NT2/D1 (cell line): ENCODE results near the gene PGAM5.

ENCODE experiments used
- DNase-seq: peaks from one replicate; pipeline ENCODE4 v3.0.0-alpha.2; 2011; ENCODE audit warnings: low read depth, low spot score
- H3K27me3 ChIP-seq: 2 replicates; pipeline ENCODE4 v1.6.0; 2011; ENCODE audit warnings: mild to moderate bottlenecking; ENCODE audit not compliant: insufficient read length, insufficient read depth
- H3K36me3 ChIP-seq: 2 replicates; pipeline ENCODE4 v1.6.1; 2011; ENCODE audit warnings: mild to moderate bottlenecking, low read length, mixed read lengths; ENCODE audit not compliant: insufficient read depth, insufficient read length
- H3K4me1 ChIP-seq: 2 replicates; pipeline ENCODE4 v1.5.1; 2011; ENCODE audit not compliant: insufficient read depth, insufficient read length
- H3K4me3 ChIP-seq: 2 replicates; pipeline ENCODE4 v1.5.1; 2011; ENCODE audit warnings: low read depth; ENCODE audit not compliant: insufficient read length
- H3K9ac ChIP-seq: 2 replicates; pipeline ENCODE4 v1.6.0; 2011; ENCODE audit warnings: low read depth; ENCODE audit not compliant: insufficient read length
- H3K9me3 ChIP-seq: 2 replicates; pipeline ENCODE4 v1.5.1; 2011; ENCODE audit warnings: mild to moderate bottlenecking, low read length; ENCODE audit not compliant: insufficient read depth
- SUZ12 ChIP-seq: IDR thresholded peaks from 2 replicates; pipeline ENCODE4 v1.6.1; 2011; ENCODE audit not compliant: insufficient read length, insufficient read depth; ENCODE audit errors: extremely low read depth
- YY1 ChIP-seq: IDR thresholded peaks from 2 replicates; pipeline ENCODE4 v1.6.1; 2011; ENCODE audit not compliant: insufficient read length, insufficient read depth
- ZNF274 ChIP-seq: IDR thresholded peaks from 2 replicates; pipeline ENCODE4 v1.6.1; 2011; ENCODE audit warnings: mild to moderate bottlenecking, low read depth, low read length

The PGAM5 gene

GRCh38 chr12:132724506-132725241 lies 14.0 kb downstream of the PGAM5 start:
- Histone ChIP-seq H3K9ac (no peak overlapping the region), H3K4me3 (no peak overlapping the region), H3K27me3 (no peaks in the 10 kb centered on the region), H3K4me1 (no peaks in the 10 kb centered on the region), H3K36me3 (peaks cover 92% of the 10 kb centered on the region), H3K9me3 (peaks cover 2% of the 10 kb centered on the region; the same call in 1 of the 2 replicates)
- no peak for TF ChIP-seq YY1
- TF ChIP-seq SUZ12: no peak
- no peak for TF ChIP-seq ZNF274
- DNase-seq: no peak

- peaks cover 94% of the 10 kb centered on the region for H3K36me3 ChIP-seq
- no peak overlapping the region for H3K4me3 ChIP-seq
- no peak overlapping the region for H3K9ac ChIP-seq
- DNase-seq: no peak
- no peaks in the 10 kb centered on the region for H3K27me3 ChIP-seq
- TF ChIP-seq YY1 (no peak), ZNF274 (no peak), SUZ12 (no peak)
- H3K4me1 ChIP-seq: no peaks in the 10 kb centered on the region
- H3K9me3 ChIP-seq: peaks cover 16% of the 10 kb centered on the region; the same call in 1 of the 2 replicates
These were observed 15.7 kb downstream of the PGAM5 start for GRCh38 chr12:132726386-132726785.

DNA sequence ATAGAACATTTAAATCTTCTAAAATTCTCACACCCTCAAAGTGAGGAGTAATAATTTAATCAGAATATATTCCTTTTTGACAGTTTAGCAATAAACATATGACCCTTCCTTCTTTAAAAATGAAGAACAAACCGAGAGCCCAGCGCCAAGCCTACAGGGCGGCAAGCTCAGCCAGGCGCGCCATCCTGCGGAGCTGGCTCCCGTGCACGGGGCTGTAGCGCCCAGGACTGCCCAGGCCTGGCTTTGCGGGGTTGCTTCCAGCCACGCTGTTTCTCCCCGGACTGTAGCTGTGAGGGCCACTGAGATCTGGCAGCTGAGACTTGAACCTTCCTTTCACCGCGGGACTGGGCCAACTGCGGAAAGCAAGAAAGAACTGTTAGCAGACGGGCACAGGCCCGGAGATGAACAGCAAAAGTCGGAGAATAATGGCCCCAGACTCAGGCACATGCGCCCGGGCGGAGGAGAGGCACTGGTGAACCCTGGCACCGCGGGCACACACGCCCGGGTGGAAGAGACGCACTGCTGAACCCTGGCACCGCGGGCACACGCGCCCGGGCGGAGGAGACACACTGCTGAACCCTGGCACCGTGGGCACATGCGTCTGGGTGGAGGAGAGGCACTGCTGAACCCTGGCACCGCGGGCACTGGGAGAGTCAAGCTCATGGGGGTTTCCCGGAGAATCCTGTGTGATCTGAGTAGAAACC lies 16.6 kb downstream of the PGAM5 start:
- Histone ChIP-seq H3K4me1 (no peaks in the 10 kb centered on the region), H3K4me3 (no peak overlapping the region), H3K27me3 (no peaks in the 10 kb centered on the region), H3K9ac (no peak overlapping the region), H3K9me3 (peaks cover 16% of the 10 kb centered on the region; the same call in 1 of the 2 replicates), H3K36me3 (peaks cover 96% of the 10 kb centered on the region)
- TF ChIP-seq ZNF274 (no peak), SUZ12 (no peak), YY1 (no peak)
- no peak for DNase-seq

DNA sequence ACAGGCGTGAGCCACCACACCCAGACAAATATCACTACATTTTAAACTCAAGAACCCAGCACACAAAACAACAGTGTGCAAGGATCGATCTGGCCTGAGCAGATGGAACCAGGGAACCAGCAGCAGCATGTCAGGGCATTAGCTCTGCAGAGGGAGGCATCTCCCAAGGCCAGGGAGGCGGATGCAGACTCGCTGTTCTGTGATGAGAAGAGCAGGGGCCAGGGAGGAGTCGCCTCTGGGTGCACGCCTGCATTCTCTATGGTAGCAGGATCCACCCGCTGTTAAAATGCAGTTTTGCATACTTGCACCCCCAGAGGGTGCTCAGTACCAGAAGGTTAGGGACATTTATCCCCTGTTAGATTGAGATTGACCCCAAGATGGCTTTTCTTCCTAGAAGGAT lies 17.9 kb downstream of the PGAM5 start:
- Histone ChIP-seq H3K9ac (no peak overlapping the region), H3K36me3 (peaks cover 97% of the 10 kb centered on the region)

GRCh38 chr12:132729541-132730320 lies 19.1 kb downstream of the PGAM5 start:
- TF ChIP-seq SUZ12 (no peak), YY1 (no peak), ZNF274 (no peak)
- DNase-seq: no peak
- no peaks in the 10 kb centered on the region for H3K4me1 ChIP-seq
- H3K27me3 ChIP-seq: no peaks in the 10 kb centered on the region
- peaks cover 16% of the 10 kb centered on the region; the same call in 1 of the 2 replicates for H3K9me3 ChIP-seq
- H3K4me3 ChIP-seq: no peak overlapping the region
- peaks cover 97% of the 10 kb centered on the region for H3K36me3 ChIP-seq
- H3K9ac ChIP-seq: no peak overlapping the region

More for the DNA sequence above, 17.9 kb downstream of the PGAM5 start:
- H3K9me3 ChIP-seq: peaks cover 16% of the 10 kb centered on the region; the same call in 1 of the 2 replicates
- TF ChIP-seq YY1: no peak
- TF ChIP-seq SUZ12: no peak
- TF ChIP-seq ZNF274: no peak
- no peak for DNase-seq
- H3K4me1 ChIP-seq: no peaks in the 10 kb centered on the region
- no peaks in the 10 kb centered on the region for H3K27me3 ChIP-seq
- no peak overlapping the region for H3K4me3 ChIP-seq

DNA sequence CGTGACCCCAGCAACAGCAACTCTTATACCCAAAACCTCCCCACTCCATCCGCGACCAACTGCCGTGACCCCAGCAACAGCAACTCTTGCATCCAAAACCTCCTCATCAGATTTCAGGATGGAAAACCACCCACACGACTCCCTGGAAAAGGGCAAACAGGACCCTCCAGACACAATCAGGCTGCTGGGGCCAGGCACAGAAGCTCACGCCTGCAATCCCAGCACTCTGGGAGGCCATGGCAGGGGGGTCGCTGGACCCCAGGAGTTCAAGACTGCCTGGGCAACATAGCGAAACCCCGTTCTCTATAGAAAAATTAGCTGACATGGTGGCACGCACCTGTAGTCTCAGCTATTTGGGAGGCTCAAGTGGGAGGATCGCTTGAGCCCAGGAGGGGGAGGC lies 19.7 kb downstream of the PGAM5 start:
- Histone ChIP-seq H3K27me3 (no peaks in the 10 kb centered on the region), H3K9me3 (peaks cover 16% of the 10 kb centered on the region; the same call in 1 of the 2 replicates), H3K4me3 (no peak overlapping the region), H3K36me3 (peaks cover 97% of the 10 kb centered on the region), H3K4me1 (no peaks in the 10 kb centered on the region), H3K9ac (no peak overlapping the region)
- no peak for TF ChIP-seq YY1
- no peak for TF ChIP-seq ZNF274
- TF ChIP-seq SUZ12: no peak
- DNase-seq: no peak

GRCh38 chr12:132731574-132731973 lies 20.9 kb downstream of the PGAM5 start:
- TF ChIP-seq SUZ12: no peak
- Histone ChIP-seq H3K27me3 (no peaks in the 10 kb centered on the region), H3K36me3 (peaks cover 96% of the 10 kb centered on the region)

More at GRCh38 chr12:132731574-132731973, 20.9 kb downstream of the PGAM5 start:
- no peak for DNase-seq
- Histone ChIP-seq H3K4me1 (no peaks in the 10 kb centered on the region), H3K9ac (no peak overlapping the region), H3K4me3 (no peak overlapping the region), H3K9me3 (peaks cover 16% of the 10 kb centered on the region; the same call in 1 of the 2 replicates)
